Uterus (tissue), 2 donors: ENCODE data around the gene HYDIN.

Experiments used
- POLR2A ChIP-seq, 2 donors: fragments of 450-650 bp; IDR thresholded peaks; one replicate each; pipeline ENCODE4 v1.6.1; 2016; ENCODE audit warnings: antibody characterized with exemption in 2 of 2, mild to moderate bottlenecking in 1 of 2, moderate library complexity in 1 of 2
- TF ChIP-seq, protein P1 (sequence below), 4 experiments: fragments of 200-600 bp in 2 of 4; fragments of 450-650 bp in 2 of 4; sonication (generic) in 2 of 4; IDR thresholded peaks; one replicate each; pipeline ENCODE4 v1.5.1; 2016 to 2019; ENCODE audit warnings: antibody characterized with exemption in 4 of 4, mild to moderate bottlenecking in 2 of 4, moderate library complexity in 1 of 4

DNA sequence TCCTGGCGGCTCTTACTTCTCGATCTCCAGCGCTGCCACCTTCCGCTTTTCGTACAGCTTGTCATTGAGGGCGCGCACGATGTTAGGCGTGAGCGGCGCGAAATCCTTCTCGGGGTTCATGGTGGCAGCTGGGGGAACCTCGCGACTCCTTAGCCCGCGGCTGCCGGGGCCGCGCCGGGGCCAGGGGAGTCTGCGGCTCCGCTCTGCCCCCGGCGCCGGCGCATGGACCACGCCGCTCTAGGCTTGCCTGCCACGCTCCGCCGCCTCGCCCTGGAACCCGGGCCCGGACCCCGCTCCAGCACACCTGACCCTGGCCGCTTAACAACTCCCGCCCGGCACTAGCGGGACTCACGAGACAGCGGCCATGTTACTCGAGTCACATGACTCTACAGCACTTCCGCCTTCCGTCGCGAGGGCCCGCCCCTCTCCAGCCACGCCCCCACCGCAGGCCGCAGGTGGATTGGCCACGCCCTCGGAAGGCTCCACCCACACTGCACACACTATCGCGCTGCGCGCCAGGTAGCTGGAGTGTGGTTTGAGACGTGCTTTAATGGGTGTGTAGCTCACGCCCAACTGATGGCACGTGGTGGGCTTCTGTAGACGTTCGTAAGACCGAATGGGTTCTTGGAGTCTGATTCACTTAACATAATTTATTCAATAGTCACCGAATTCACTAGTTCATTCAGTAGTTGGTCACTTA is 429.6 kb downstream of the HYDIN start, which contains the start of gene VAC14:
- TF ChIP-seq, protein P1, sequence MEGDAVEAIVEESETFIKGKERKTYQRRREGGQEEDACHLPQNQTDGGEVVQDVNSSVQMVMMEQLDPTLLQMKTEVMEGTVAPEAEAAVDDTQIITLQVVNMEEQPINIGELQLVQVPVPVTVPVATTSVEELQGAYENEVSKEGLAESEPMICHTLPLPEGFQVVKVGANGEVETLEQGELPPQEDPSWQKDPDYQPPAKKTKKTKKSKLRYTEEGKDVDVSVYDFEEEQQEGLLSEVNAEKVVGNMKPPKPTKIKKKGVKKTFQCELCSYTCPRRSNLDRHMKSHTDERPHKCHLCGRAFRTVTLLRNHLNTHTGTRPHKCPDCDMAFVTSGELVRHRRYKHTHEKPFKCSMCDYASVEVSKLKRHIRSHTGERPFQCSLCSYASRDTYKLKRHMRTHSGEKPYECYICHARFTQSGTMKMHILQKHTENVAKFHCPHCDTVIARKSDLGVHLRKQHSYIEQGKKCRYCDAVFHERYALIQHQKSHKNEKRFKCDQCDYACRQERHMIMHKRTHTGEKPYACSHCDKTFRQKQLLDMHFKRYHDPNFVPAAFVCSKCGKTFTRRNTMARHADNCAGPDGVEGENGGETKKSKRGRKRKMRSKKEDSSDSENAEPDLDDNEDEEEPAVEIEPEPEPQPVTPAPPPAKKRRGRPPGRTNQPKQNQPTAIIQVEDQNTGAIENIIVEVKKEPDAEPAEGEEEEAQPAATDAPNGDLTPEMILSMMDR (IDR thresholded peaks at IDR 0.05), result peak in 1 of 4 experiments; percentile 5
- peak in 1 of 2 donors; percentile 54 for TF ChIP-seq POLR2A (IDR thresholded peaks at IDR 0.05)
